OCI-LY3 (cell line): ENCODE data around the gene B3GALT5.

Source experiments
- H2AFZ ChIP-seq: fragments of 200-600, 300-600 bp; shearing (Covaris generic); 2 replicates; pipeline ENCODE4 v1.6.0; 2014; ENCODE audit warnings: antibody characterized with exemption, low read depth, low read length
- H3K27ac ChIP-seq: fragments of 200-600, 300-600 bp; sonication (generic); 2 replicates; pipeline ENCODE4 v1.5.1; 2014; ENCODE audit warnings: mild to moderate bottlenecking, low read length, moderate library complexity, mixed read lengths
- H3K27me3 ChIP-seq: fragments of 200-600, 300-600 bp; sonication (generic); 2 replicates; pipeline ENCODE4 v1.6.1; 2014; ENCODE audit warnings: low read depth, low read length, mixed read lengths
- H3K36me3 ChIP-seq: fragments of 200-600, 300-600 bp; sonication (generic); replicated peaks from 2 replicates; pipeline ENCODE3; 2014; ENCODE audit warnings: low read depth, low read length, mixed read lengths
- H3K4me1 ChIP-seq: fragments of 300-600, 200-600 bp; sonication (generic); 2 replicates; pipeline ENCODE4 v1.6.1; 2014; ENCODE audit warnings: low read length, mixed read lengths
- H3K4me2 ChIP-seq: fragments of 200-600, 300-600 bp; sonication (generic); 2 replicates; pipeline ENCODE4 v1.6.1; 2014; ENCODE audit warnings: low read length, mixed read lengths
- H3K4me3 ChIP-seq: fragments of 300-600, 200-600 bp; sonication (generic); 2 replicates; pipeline ENCODE4 v1.5.1; 2014; ENCODE audit warnings: antibody characterized with exemption, mild to moderate bottlenecking, low read length, moderate library complexity
- H3K79me2 ChIP-seq: fragments of 300-600, 200-600 bp; shearing (Covaris generic); 2 replicates; pipeline ENCODE4 v1.6.1; 2014; ENCODE audit warnings: mild to moderate bottlenecking, low read length, mixed read lengths
- H3K9ac ChIP-seq: fragments of 300-600, 200-600 bp; shearing (Covaris generic); 2 replicates; pipeline ENCODE4 v1.6.0; 2014; ENCODE audit warnings: mild to moderate bottlenecking, low read length, moderate library complexity
- H3K9me3 ChIP-seq: fragments of 200-600, 300-600 bp; shearing (Covaris generic); 2 replicates; pipeline ENCODE4 v1.6.1; 2014; ENCODE audit warnings: low read length, mixed read lengths; ENCODE audit not compliant: insufficient read depth
- H4K20me1 ChIP-seq: fragments of 200-600, 300-600 bp; sonication (generic); 2 replicates; pipeline ENCODE4 v1.6.1; 2016; ENCODE audit warnings: low read length, mixed read lengths; ENCODE audit not compliant: insufficient read depth
- EZH2phosphoT487 ChIP-seq: fragments of 200-600 bp; shearing (Covaris generic); IDR thresholded peaks from 2 replicates; pipeline ENCODE4 v1.6.1; 2018; ENCODE audit warnings: antibody characterized with exemption, mixed run types, low read depth
- TF ChIP-seq, protein P1 (sequence below): fragments of 200-600, 300-600 bp; sonication (generic); IDR thresholded peaks from 2 replicates; pipeline ENCODE4 v1.5.1; 2014; ENCODE audit warnings: antibody characterized with exemption, low read length, low read depth

Gene B3GALT5

GRCh38 chr21:39700318-39700717 lies 87.6 kb downstream of the B3GALT5 start:
- Histone ChIP-seq H3K9ac (no peak overlapping the region), H3K4me3 (no peak overlapping the region), H3K9me3 (no peaks in the 10 kb centered on the region), H3K4me1 (no peaks in the 10 kb centered on the region), H3K36me3 (no peaks in the 10 kb centered on the region), H3K4me2 (no peak overlapping the region), H3K27ac (no peak overlapping the region), H3K27me3 (no peaks in the 10 kb centered on the region), H2AFZ (no peak overlapping the region), H4K20me1 (no peaks in the 10 kb centered on the region), H3K79me2 (no peaks in the 10 kb centered on the region)
- TF ChIP-seq, protein P1, sequence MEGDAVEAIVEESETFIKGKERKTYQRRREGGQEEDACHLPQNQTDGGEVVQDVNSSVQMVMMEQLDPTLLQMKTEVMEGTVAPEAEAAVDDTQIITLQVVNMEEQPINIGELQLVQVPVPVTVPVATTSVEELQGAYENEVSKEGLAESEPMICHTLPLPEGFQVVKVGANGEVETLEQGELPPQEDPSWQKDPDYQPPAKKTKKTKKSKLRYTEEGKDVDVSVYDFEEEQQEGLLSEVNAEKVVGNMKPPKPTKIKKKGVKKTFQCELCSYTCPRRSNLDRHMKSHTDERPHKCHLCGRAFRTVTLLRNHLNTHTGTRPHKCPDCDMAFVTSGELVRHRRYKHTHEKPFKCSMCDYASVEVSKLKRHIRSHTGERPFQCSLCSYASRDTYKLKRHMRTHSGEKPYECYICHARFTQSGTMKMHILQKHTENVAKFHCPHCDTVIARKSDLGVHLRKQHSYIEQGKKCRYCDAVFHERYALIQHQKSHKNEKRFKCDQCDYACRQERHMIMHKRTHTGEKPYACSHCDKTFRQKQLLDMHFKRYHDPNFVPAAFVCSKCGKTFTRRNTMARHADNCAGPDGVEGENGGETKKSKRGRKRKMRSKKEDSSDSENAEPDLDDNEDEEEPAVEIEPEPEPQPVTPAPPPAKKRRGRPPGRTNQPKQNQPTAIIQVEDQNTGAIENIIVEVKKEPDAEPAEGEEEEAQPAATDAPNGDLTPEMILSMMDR, result no peak
- no peak for TF ChIP-seq EZH2phosphoT487

- Histone ChIP-seq H3K79me2 (no peaks in the 10 kb centered on the region), H3K27me3 (no peaks in the 10 kb centered on the region), H3K27ac (no peak overlapping the region), H3K4me2 (no peak overlapping the region), H3K4me1 (no peaks in the 10 kb centered on the region), H3K4me3 (no peak overlapping the region), H3K9ac (no peak overlapping the region), H2AFZ (no peak overlapping the region), H4K20me1 (no peaks in the 10 kb centered on the region), H3K36me3 (no peaks in the 10 kb centered on the region), H3K9me3 (no peaks in the 10 kb centered on the region)
- no peak for TF ChIP-seq EZH2phosphoT487
- TF ChIP-seq, protein P1, result no peak
These were observed 90.8 kb downstream of the B3GALT5 start for GRCh38 chr21:39703578-39703977.

DNA sequence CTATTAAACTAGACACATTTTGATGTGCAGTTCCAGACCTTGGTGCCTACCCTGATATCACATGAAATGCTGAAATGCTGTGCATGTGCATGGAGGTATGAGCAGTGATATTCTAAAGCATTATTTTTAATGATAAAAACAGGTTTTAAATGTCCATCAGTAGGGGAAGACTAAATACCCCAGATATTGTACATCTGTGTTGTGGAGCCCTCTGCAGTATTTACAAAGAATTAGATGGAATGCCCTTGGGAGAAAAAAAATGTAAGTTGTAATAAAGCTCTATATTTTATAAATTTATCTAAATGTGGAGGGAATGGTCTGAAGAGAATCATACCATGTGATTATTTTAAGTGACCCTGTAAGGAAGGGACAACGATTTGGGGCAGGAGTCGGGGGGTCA lies 93.1 kb downstream of the B3GALT5 start:
- Histone ChIP-seq H3K27me3 (no peaks in the 10 kb centered on the region), H3K9ac (no peak overlapping the region), H2AFZ (no peak overlapping the region), H3K36me3 (no peaks in the 10 kb centered on the region), H3K4me2 (no peak overlapping the region), H3K27ac (no peak overlapping the region), H3K4me3 (no peak overlapping the region), H3K79me2 (no peaks in the 10 kb centered on the region), H3K9me3 (no peaks in the 10 kb centered on the region), H4K20me1 (no peaks in the 10 kb centered on the region), H3K4me1 (no peaks in the 10 kb centered on the region)
- TF ChIP-seq, protein P1, result no peak
- TF ChIP-seq EZH2phosphoT487, result no peak

DNA sequence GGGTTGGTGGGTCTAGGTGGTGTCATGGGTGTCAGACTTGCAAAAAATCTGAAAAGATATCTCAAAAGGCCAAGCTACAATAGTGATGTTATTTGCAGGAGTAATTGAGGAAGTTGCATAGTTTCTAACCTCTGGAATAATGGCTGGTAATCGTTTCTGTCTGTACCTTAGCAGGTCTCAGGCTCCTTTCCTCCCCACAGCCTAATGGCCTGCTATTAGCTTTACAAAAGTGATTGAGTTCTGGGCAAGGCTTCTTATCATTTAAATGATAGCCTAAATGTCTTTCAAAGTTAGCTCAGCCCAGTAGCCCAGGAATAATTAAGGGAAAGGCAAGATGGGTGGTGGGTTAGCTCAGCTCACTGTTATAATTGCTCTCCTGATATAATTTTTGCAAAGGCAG lies 94.6 kb downstream of the B3GALT5 start:
- Histone ChIP-seq H3K9ac (no peak overlapping the region), H3K27ac (no peak overlapping the region), H3K9me3 (no peaks in the 10 kb centered on the region), H4K20me1 (no peaks in the 10 kb centered on the region), H2AFZ (no peak overlapping the region), H3K27me3 (no peaks in the 10 kb centered on the region), H3K4me3 (no peak overlapping the region), H3K4me1 (no peaks in the 10 kb centered on the region), H3K36me3 (no peaks in the 10 kb centered on the region), H3K4me2 (no peak overlapping the region), H3K79me2 (no peaks in the 10 kb centered on the region)
- TF ChIP-seq, protein P1, result no peak
- TF ChIP-seq EZH2phosphoT487, result no peak
